Kidney (tissue), 14 donors: Measurements from ENCODE around the gene NEU1. TPM values are rescaled to one million over a fixed set of nuclear protein-coding genes. Genes with fewer than 3 reads are reported as not detected.
"Not testable (repeated sequence)": the region's sequence is repeated elsewhere in the genome, so short reads cannot be mapped to it uniquely, and the experiment has no call there.

ENCODE experiments used
- DNase-seq, 5 donors: peaks; one replicate each; pipeline ENCODE4 v3.0.0-alpha.2; 2013 to 2020
- FAIRE-seq: peaks from 2 replicates; lab custom pipeline; 2012; peaks lifted over from hg19 to GRCh38; lab: Jason Lieb, UNC
- H3K27ac ChIP-seq, 2 donors: one replicate each; pipeline ENCODE4 v1.7.0; 2013; ENCODE audit warnings: low read depth in 2 of 2, low read length in 2 of 2, inconsistent platforms in 1 of 2
- H3K27me3 ChIP-seq: one replicate; pipeline ENCODE4 v1.7.1; 2013; ENCODE audit warnings: low read length, inconsistent platforms; ENCODE audit not compliant: control insufficient read depth, insufficient read depth
- H3K36me3 ChIP-seq, 3 donors: one replicate each; pipeline versions ENCODE4 v1.7.0 to v1.7.1; 2013; ENCODE audit warnings: low read length in 3 of 3, control low read depth in 1 of 3, inconsistent platforms in 1 of 3; ENCODE audit not compliant: insufficient read depth in 3 of 3, control insufficient read depth in 2 of 3
- H3K4me1 ChIP-seq, 3 donors: one replicate each; pipeline versions ENCODE4 v1.7.0 to v1.7.1; 2013; ENCODE audit warnings: low read length in 3 of 3, inconsistent platforms in 1 of 3, low read depth in 1 of 3; ENCODE audit not compliant: control insufficient read depth in 2 of 3, insufficient read depth in 2 of 3
- H3K4me3 ChIP-seq, 3 donors: one replicate each; pipeline versions ENCODE4 v1.7.0 to v1.8.1; 2013; ENCODE audit warnings: low read length in 3 of 3, control low read depth in 1 of 3, inconsistent platforms in 1 of 3
- H3K9ac ChIP-seq, 3 donors: one replicate each; pipeline versions ENCODE4 v1.7.0 to v1.7.1; 2013; ENCODE audit warnings: low read length in 3 of 3, control low read depth in 1 of 3, inconsistent platforms in 1 of 3
- H3K9me3 ChIP-seq, 3 donors: one replicate each; pipeline versions ENCODE4 v1.7.0 to v1.7.1; 2013; ENCODE audit warnings: low read length in 3 of 3, control low read depth in 1 of 3, inconsistent platforms in 1 of 3; ENCODE audit not compliant: control insufficient read depth in 2 of 3, insufficient read depth in 1 of 3
- CTCF ChIP-seq: IDR thresholded peaks from 3 replicates; pipeline ENCODE4 v1.5.1; 2012; ENCODE audit warnings: mild to moderate bottlenecking, moderate library complexity, borderline replicate concordance; ENCODE audit not compliant: insufficient read depth; ENCODE audit errors: extremely low read depth
- intact Hi-C: fragments of 100-400 bp; cut with DNase I; formaldehyde crosslinking; loops from one replicate; pipeline ENCODE4 v1.11.1; 2022
- polyA plus RNA-seq: library from polyadenylated mRNA; stranded (reverse); fragments of 350-450 nt; fragmentation: Illumina TruSeq; extraction: RNeasy Lipid Tissue Mini Kit (QIAGEN cat#74804); gene quantifications from one replicate; pipeline ENCODE4 v1.2.3, GENCODE V29; 2014; ENCODE audit warnings: low read depth, low replicate concordance; ENCODE audit not compliant: insufficient read depth
- total RNA-seq: library from RNA; stranded (reverse); fragmentation: NEBNext Ultra II Directional; extraction: Animal tissue kit (Norgen Biotek cat#: 25700); gene quantifications from one replicate; pipeline ENCODE4 v1.2.1, GENCODE V29; 2021
- donor health status: control.
- donor health status: control.
- donor health status: control.
- donor health status: control.
- donor health status: control.
- donor health status: DM: yes; HTN: yes; CAD: no.
- donor health status: Normal renal cell carcinoma (clear cell type).

NEU1 gene
- total and polyA plus RNA-seq, 2 donors from 2014 or later: 66.9 to 131 TPM

DNA sequence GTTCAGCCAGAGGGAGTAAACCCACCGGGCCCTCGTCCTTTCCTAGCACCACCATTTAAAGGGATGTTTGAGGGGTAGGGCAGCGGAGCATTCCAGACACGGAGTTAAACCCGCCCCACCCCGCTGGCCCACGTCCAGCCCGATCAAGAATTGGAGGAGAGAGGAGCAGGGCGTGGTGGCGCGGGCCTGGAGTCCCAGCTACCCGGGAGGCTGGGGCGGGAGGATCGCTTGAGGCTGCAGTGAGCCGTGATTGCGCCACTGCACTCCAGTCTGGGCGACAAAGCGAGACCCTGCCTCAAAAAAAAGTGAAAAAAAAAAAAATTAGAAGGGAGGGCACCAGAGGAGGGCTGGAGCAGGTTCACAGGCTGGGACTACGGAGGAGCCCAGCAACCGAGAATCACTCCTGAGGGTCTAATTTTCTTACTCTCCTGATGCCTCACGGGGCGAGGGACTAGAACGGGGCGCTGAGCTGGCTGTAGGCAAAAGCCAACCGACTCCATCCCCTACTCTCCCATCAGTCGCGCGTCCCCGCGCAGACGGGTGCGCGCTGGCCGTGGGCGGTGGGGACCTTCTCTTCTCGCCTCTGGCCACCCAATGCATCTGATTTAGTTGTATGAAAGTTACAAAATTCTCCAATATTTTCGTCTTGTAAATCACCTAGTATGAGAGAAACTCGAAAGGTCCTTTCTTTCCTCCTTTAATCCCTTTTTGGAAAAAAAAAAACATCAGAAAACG, 41.2 kb downstream of the NEU1 start:
- Histone ChIP-seq H3K36me3 (no peaks in the 10 kb centered on the region), H3K4me3 (peak overlapping the region; percentile 72 to 87 (median 73)), H3K9ac (peak overlapping the region; percentile 80 to 100 (median 93)), H3K27ac (peak overlapping the region; percentile 99 to 100), H3K27me3 (no peaks in the 10 kb centered on the region), H3K9me3 (no peaks in the 10 kb centered on the region), H3K4me1 (peaks cover 2 to 22% (median 14%) of the 10 kb centered on the region in 3 donors)
- TF ChIP-seq CTCF: no peak
- DNase-seq (peak; percentile 59 to 91 (median 86)), FAIRE-seq (no peak)
- intact Hi-C loops: no loop called here

DNA sequence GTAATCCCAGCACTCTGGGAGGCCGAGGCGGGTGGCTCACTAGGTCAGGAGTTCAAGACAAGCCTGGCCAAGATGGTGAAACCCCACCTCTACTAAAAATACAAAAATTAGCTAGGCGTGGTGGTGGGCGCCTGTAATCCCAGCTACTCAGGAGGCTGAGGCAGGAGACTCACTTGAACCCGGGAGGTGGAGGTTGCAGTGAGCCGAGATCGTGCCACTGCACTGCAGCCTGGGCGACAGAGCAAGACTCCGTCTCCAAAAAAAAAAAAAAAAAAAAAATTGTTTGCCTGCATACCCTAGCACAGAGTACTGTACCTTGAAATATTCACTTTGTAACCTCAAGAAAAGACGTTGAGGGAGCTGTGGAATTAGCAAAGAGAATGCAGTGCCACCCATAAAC, 42.2 kb downstream of the NEU1 start:
- Histone ChIP-seq H3K4me1 (peaks cover 0 to 16% (median 12%) of the 10 kb centered on the region in 3 donors), H3K9ac (peak overlapping the region in 1 of 3 donors; percentile 93), H3K27ac (peak overlapping the region in 1 of 2 donors; percentile 100)
- DNase-seq: peak in 1 of 5 donors; percentile 49
- intact Hi-C loops, H3K4me3 ChIP-seq, H3K27me3 ChIP-seq, H3K36me3 ChIP-seq, H3K9me3 ChIP-seq, FAIRE-seq: not testable (repeated sequence)

- intact Hi-C loops: no loop called here
- no peak overlapping the region for H3K4me3 ChIP-seq
Observed at GRCh38 chr6:31819871-31820299, 42.7 kb downstream of the NEU1 start.

GRCh38 chr6:31817929-31818511, 44.6 kb downstream of the NEU1 start:
- Histone ChIP-seq H3K4me3 (peak overlapping the region; percentile 54 to 69 (median 63)), H3K27ac (peak overlapping the region; percentile 78 to 91), H3K9ac (peak overlapping the region in 2 of 3 donors; percentile 30 to 79), H3K4me1 (peaks cover 4 to 17% (median 10%) of the 10 kb centered on the region in 3 donors)
- H3K9me3 ChIP-seq, H3K27me3 ChIP-seq, FAIRE-seq, H3K36me3 ChIP-seq, intact Hi-C loops: not testable (repeated sequence)
- peak in 1 of 5 donors; percentile 23 for DNase-seq

More at GRCh38 chr6:31819871-31820299, 42.7 kb downstream of the NEU1 start:
- TF ChIP-seq CTCF: no peak
- H3K27ac ChIP-seq: peak overlapping the region; percentile 73 to 82
- H3K9ac ChIP-seq: peak overlapping the region in 1 of 3 donors; percentile 19
- peaks cover 0 to 14% (median 12%) of the 10 kb centered on the region in 3 donors for H3K4me1 ChIP-seq
- H3K27me3 ChIP-seq: no peaks in the 10 kb centered on the region
- no peaks in the 10 kb centered on the region for H3K36me3 ChIP-seq
- no peaks in the 10 kb centered on the region for H3K9me3 ChIP-seq
- DNase-seq: peak in 1 of 5 donors; percentile 44
- FAIRE-seq: no peak

DNA sequence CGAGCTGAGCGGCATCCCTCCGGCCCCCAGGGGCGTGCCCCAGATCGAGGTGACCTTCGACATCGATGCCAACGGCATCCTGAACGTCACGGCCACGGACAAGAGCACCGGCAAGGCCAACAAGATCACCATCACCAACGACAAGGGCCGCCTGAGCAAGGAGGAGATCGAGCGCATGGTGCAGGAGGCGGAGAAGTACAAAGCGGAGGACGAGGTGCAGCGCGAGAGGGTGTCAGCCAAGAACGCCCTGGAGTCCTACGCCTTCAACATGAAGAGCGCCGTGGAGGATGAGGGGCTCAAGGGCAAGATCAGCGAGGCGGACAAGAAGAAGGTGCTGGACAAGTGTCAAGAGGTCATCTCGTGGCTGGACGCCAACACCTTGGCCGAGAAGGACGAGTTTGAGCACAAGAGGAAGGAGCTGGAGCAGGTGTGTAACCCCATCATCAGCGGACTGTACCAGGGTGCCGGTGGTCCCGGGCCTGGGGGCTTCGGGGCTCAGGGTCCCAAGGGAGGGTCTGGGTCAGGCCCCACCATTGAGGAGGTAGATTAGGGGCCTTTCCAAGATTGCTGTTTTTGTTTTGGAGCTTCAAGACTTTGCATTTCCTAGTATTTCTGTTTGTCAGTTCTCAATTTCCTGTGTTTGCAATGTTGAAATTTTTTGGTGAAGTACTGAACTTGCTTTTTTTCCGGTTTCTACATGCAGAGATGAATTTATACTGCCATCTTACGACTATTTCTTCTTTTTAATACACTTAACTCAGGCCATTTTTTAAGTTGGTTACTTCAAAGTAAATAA, 45.3 kb downstream of the NEU1 start:
- DNase-seq: peak in 2 of 5 donors; percentile 47 to 66
- H3K4me3 ChIP-seq: peak overlapping the region; percentile 54 to 69 (median 63)
- H3K36me3 ChIP-seq, intact Hi-C loops, H3K27me3 ChIP-seq, H3K9me3 ChIP-seq, FAIRE-seq: not testable (repeated sequence)
- H3K4me1 ChIP-seq: peaks cover 4 to 12% (median 10%) of the 10 kb centered on the region in 3 donors
- H3K27ac ChIP-seq: peak overlapping the region; percentile 78 to 91
- peak overlapping the region; percentile 22 to 79 (median 30) for H3K9ac ChIP-seq
